Omental fat pad (tissue), 4 donors: ENCODE measurements around the gene AHI1. TPM values are rescaled to one million over a fixed set of nuclear protein-coding genes. Genes with fewer than 3 reads are reported as not detected.
"Not testable (repeated sequence)": the region's sequence is repeated elsewhere in the genome, so short reads cannot be mapped to it uniquely, and the experiment has no call there.

Experiments used
- ATAC-seq: fragments of 150-250 bp; one replicate; pipeline ENCODE4 v1.9.1; 2016; ENCODE audit warnings: mild to moderate bottlenecking, moderate library complexity; ENCODE audit not compliant: low FRiP score
- DNase-seq: peaks from one replicate; pipeline ENCODE4 v3.0.0-alpha.2; 2019; ENCODE audit warnings: low spot score
- total RNA-seq, 4 donors: library from RNA; depleted of rRNA; stranded (reverse); fragments of >200 nt; gene quantifications; one replicate each; pipeline ENCODE4 v1.1.0, GENCODE V29; 2016
- TF ChIP-seq, protein P1 (sequence below), 3 donors: fragments of 450-650 bp; IDR thresholded peaks; one replicate each; pipeline ENCODE4 v1.5.1; 2016 to 2017; ENCODE audit warnings: antibody characterized with exemption in 3 of 3, mild to moderate bottlenecking in 3 of 3, moderate library complexity in 2 of 3

Gene AHI1
- total RNA-seq, 4 donors from 2014 or later, result 26.3 to 59.3 (median 35.7) TPM

DNA sequence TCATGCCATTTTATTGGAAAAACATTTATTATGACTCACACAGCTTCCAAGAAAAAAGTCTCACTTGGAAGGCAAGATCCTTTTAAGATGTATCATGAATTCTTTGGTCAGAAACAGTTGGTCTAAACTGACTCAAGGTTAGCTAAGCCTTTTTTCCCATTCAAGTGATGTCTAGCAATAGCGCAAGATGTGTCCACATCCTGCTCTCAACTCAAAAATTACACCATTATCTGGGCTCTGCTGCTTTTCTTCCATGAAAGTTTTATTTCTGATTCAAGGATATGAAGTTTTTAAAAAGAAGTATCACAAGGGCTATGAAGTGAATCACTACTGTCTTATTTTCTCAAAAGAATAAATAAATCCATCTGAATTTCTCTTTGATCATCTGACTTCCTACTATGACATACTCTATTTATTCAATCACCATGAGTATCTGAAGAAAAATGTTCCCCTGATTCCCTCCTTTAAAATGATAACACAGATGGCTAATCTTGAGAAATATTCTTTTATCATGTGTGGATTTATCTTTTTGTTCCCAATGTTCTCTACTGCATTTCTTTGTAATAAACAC is 139.2 kb downstream of the AHI1 start:
- TF ChIP-seq, protein P1, sequence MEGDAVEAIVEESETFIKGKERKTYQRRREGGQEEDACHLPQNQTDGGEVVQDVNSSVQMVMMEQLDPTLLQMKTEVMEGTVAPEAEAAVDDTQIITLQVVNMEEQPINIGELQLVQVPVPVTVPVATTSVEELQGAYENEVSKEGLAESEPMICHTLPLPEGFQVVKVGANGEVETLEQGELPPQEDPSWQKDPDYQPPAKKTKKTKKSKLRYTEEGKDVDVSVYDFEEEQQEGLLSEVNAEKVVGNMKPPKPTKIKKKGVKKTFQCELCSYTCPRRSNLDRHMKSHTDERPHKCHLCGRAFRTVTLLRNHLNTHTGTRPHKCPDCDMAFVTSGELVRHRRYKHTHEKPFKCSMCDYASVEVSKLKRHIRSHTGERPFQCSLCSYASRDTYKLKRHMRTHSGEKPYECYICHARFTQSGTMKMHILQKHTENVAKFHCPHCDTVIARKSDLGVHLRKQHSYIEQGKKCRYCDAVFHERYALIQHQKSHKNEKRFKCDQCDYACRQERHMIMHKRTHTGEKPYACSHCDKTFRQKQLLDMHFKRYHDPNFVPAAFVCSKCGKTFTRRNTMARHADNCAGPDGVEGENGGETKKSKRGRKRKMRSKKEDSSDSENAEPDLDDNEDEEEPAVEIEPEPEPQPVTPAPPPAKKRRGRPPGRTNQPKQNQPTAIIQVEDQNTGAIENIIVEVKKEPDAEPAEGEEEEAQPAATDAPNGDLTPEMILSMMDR (IDR thresholded peaks at IDR 0.05), result no peak
- peak; percentile 32 for ATAC-seq
- no peak for DNase-seq

DNA sequence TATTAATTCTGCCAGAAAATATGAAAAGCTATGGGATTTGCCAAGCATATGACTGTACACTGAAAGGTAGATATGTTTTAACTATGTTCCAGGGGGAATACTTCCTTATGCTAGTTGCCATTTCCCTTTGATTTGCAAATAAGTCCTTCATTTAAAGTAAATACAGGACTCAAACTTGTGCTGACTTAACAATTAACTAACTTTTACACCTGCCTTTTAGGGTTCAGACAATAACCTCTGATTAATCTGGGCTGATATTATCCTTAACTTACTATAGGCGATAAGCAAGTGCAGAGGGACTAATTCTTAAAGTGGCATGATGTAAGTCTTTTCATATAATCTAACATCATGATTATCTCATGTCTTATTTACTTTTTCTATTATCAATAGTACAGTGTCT is 143.1 kb downstream of the AHI1 start:
- TF ChIP-seq, protein P1 (IDR thresholded peaks at IDR 0.05), result no peak
- DNase-seq (no peak), ATAC-seq (no peak)

DNA sequence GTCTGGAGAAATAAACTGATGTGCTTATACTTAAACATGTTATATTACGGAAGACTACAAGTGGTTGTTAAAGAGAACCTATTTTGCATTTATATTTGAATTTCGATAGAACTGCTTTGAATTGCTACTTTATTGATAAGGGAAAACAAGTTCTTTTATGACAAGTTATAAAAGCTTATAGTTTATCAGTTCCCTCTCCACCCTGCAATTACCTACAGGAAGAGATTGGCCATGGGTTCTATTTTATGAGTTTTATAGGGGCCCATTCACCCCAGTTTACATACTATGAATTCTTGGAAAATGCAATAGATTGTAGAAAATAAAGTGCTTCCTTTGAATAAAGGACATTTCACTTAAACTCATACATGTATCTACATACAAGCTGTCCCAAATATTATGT is 144.4 kb downstream of the AHI1 start:
- TF ChIP-seq, protein P1 (IDR thresholded peaks at IDR 0.05), result no peak
- ATAC-seq (no peak), DNase-seq (no peak)

DNA sequence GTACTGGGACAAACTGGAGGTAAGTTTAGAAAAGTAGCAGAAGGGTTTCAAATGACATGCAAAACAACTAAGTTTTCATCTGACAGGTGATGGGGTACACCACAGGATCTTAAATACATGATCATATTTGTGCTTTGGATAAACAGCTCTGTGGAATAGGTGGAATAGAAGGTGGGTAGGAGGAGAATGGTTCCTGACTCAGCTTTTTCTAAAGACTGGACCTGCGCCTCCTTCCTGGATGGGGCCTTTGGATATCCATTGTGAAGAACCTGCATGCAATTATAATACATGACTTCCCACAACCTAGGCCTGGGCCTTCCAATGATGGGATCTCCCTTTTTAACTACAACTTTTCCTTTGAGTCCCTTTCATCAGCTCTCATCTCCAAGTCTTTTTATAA is 145.9 kb downstream of the AHI1 start:
- DNase-seq, result no peak
- TF ChIP-seq, protein P1 (IDR thresholded peaks at IDR 0.05), result no peak
- ATAC-seq, result no peak

DNA sequence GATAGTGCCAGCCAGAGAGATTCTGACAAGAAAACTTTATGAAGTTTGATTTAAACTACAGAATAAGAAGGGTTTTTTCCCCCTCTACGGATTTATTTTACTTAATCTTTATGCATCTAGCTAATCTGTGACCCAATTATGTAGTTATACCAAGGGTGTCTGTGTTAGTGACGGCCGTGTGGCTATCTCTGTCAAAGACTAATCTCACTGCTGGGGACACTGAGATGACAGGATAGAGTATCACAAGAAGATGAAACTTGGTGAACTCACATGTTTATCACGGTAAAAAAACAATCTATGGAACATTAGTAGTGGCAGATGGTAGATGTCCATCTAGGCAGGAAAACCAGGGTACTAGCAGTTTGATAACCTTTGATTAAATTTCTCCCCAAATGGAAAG is 149.7 kb downstream of the AHI1 start:
- ATAC-seq (no peak), DNase-seq (no peak)
- TF ChIP-seq, protein P1 (IDR thresholded peaks at IDR 0.05), result no peak

DNA sequence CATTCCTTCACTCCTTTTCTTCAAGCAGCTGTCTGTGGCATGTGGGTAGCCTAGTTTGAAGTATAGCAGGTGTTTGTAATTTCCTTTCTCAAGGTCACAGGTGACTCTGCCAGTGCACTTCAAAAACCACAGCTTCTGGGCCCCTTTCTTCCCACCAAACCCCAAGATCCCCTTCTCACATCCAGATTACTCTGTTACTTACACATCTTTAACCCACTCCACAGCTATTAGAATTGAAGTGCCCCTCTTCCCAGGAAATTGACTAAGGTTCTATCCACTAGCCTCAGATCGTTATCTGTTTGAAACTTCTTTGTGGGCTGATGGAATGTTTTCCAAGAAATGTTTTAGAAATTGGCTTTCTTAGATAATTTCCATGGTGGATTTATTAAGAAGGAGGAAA is 150.8 kb downstream of the AHI1 start:
- no peak for DNase-seq

DNA sequence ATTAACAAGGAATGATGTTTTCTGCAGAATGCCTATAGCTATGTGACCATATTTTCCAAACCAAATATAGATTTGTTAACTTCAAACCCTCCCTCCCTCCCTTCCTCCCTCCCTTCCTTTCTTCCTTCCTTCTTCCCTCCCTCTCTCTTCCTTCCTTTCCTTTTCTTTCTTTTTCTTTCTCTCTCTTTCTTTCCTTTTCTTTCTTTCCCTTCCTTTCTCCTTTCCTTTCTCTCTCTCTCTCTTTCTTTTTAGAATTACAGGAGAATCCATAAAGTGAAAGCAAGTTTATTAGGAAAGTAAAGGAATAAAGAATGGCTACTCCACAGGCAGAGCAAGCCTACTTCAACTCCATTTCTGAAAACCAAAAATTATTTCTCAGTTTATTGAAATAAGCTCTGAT is 153.0 kb downstream of the AHI1 start:
- no peak for DNase-seq

More for the DNA sequence above, 150.8 kb downstream of the AHI1 start:
- TF ChIP-seq, protein P1 (IDR thresholded peaks at IDR 0.05), result no peak
- no peak for ATAC-seq

DNA sequence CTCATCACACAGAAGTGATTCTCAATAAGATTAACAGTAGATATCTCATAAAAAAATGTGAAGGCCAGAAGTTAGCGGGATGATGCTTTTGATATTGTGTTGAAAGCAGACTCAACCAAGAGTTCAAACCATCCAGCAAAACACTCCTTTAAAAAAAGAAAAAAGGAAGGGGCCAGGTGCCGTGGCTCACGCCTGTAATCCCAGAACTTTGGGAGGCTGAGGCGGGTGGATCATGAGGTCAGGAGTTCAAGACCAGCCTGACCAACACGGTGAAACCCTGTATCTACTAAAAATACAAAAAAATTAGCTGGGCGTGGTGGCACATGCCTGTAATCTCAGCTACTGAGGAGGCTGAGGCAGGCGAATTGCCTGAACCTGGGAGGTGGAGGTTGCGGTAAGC is 157.6 kb downstream of the AHI1 start:
- ATAC-seq, DNase-seq: not testable (repeated sequence)

More for the DNA sequence above, 153.0 kb downstream of the AHI1 start:
- TF ChIP-seq, protein P1 (IDR thresholded peaks at IDR 0.05), result no peak
- no peak for ATAC-seq
